Activated CD4-positive, alpha-beta T cell treated with anti-CD3 and anti-CD28 coated beads for 4 hours (primary cell): ENCODE data around the gene FABP7.

ENCODE experiments used
- DNase-seq, 2 donors: peaks; one replicate each; pipeline ENCODE4 v3.0.0-alpha.2; 2020

Gene FABP7

DNA sequence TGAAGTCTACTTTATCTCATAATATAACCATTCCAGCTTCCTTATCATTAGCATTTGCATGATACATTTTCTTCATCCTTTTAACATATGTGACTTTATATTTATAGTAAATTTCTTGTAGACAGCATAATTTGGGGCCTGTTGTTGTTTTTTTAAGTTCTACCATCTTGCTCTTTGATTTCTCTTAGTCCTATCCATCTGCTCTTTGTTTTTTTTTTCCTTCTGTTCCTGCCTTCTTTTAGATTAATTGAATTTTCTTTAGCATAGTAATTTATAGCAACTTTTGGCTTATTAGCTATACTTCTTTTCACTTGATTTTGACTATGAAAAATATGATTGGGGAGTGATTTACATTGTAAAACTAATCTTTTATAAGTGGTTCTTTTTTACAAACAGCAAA is 19.2 kb upstream of the FABP7 start:
- DNase-seq, result no peak

DNA sequence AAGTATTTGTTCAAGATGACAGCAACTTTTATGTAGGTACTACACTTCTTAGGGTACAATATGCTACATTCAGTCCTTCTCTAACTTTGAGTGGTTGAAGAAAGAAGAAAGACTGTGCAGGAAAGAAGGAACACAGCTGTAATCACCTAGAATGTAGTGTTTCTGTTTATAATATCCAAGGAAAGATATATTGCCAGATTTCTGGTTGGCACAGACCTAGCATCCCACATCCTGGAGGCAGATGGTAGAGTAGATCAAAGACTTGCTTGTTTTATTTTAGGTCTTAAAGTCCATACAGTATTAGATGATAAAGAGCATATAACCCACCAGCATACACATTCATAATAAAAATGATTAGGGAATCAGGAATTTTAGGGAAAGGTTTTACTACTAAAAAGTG is 13.3 kb upstream of the FABP7 start:
- no peak for DNase-seq

DNA sequence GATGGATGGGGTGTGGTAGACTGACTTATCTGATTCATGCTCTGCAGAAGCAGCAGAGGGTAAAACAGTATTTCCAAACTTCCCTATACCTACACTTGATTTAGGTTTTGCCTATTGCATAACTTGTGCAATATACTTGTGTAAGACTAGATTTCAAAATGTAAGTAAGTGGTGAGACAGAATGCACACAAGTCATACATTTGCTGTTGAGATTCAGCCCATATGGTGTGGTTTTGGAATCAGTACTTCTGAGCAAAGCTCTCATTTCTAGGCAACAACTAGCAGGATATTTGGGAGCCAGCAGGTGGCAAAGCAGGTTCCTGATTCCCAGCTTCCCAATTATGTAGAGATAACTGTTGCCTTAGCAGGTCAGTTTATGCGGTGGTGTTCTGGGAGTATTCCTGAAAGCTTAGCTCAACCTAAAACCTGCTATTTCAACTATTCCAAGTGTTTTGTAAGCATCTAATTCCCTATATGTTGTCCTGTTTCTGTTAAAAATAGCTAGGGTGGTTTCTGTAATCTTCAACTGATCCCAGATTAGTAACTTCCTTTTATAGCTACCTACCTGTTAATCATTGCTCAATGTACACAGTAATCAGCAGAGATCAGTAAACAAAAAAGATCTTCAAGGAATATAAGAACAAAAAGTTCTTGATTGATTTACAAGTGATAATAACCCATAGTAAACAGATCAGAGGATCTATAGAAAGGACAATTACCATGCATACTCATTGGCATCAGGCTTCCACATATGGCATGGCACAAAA is 8.5 kb upstream of the FABP7 start:
- DNase-seq, result no peak

- no peak for DNase-seq
Observed at GRCh38 chr6:122772724-122773415, 6.6 kb upstream of the FABP7 start.

DNA sequence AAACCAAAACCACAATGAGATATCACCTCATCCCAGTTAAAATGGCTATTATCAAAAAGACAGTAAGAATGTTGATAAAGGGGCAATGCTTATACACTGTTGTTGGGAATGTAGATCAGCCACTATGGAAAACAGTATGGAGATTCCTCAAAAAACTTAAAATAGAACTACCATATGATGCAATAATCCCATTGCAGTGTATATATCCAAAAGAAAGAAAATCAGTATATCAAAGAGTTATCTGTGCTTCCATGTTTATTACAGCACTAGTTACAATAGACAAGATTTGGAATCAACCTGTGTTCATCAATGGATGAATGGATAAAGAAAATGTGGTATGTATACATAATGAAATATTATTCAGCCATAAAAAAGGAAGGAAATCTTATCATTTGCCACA is 3.5 kb upstream of the FABP7 start:
- no peak for DNase-seq

DNA sequence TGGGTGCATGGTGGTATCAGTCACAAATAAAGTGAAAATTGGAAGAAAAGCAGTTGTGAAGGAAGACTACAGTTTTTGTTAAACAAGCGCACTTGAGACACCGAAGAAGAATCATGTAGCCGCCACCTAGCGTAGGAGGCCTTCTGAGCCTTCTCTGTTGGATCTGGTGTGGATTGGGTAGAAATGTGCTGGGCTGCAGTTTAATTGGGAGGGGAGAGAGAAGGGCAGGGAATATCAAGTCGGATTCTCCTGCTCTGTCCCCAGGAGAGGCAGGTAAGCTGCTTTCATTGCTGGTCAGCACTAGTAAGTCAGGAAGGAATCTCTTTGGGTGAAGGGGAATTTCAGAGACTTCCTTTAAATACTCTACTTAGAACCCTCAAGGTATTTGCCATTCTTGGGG is 1.2 kb upstream of the FABP7 start:
- DNase-seq, result no peak

DNA sequence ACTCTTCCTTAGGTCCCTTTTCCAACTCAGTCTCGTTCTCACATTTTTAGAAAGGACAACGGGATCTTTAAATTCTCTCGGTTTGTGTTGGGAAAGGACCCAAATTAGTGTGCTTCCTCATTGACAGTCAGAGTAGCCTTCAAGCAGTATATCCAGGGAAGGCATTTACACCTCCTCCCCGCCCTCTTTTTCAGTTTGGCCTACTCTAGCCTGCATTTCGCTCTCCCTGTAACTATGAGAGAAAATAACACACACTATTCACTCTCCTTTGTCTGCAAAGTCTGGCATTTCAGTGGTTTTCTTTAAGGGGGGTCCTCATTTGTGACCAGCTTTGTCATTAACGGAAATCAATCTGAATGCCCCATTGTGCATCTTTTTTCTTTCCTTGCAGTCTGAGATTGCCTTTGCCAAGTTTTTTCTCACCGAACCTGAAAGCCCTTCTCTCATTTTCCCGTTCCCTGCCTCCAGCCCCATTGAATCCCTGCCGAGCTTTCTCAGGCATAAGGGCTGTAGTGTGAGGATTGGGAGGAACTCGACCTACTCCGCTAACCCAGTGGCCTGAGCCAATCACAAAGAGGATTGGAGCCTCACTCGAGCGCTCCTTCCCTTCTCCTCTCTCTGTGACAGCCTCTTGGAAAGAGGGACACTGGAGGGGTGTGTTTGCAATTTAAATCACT is 393 bp upstream of the FABP7 start:
- DNase-seq, result no peak

- DNase-seq, result no peak
Observed at GRCh38 chr6:122780114-122780513, 598 bp downstream of the FABP7 start.

GRCh38 chr6:122781716-122782115 is 2.2 kb downstream of the FABP7 start:
- DNase-seq, result no peak

GRCh38 chr6:122783401-122783800 is 3.9 kb downstream of the FABP7 start:
- DNase-seq, result no peak

DNA sequence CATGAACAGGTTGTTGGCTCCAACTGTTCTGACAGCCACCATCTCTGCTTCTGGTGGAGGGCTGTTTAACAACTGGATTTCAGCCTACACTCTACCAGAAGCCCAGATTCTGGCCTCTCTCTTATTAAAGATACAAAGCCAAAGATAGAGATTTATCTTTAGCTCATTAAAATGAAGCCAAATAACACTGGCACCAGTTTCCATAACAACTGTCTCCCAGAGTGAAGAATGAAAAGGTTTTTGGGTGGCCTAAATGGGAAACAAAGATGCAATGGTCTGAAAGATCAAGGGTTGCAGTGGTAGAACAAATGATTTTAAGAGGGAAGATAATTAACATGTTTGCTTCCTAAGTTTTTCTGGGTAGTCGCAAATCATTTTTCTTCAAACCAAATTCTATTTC is 6.4 kb downstream of the FABP7 start:
- no peak for DNase-seq

- DNase-seq, result no peak
Observed at GRCh38 chr6:122787721-122788120, 8.2 kb downstream of the FABP7 start.

DNA sequence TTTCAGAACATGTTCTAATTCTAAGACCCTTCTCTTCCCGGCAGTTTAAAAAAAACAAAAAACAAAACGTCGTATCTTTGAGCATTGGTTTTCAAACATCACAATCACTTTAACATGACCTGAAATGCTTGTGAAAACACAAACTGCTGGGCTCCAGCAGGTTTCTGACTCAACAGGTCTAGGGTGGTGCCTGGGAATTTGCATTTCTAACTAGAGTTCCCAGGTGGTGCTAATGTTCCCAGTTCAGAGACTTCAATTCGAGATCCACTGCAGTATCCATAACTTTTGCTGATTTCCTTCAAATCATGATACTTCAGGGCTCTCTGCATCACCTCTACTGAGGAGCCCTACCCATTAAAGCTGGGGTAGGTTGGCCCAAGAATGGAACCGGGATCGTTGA is 8.7 kb downstream of the FABP7 start:
- DNase-seq, result no peak

- no peak for DNase-seq
Observed at GRCh38 chr6:122788663-122789181, 9.2 kb downstream of the FABP7 start.

DNA sequence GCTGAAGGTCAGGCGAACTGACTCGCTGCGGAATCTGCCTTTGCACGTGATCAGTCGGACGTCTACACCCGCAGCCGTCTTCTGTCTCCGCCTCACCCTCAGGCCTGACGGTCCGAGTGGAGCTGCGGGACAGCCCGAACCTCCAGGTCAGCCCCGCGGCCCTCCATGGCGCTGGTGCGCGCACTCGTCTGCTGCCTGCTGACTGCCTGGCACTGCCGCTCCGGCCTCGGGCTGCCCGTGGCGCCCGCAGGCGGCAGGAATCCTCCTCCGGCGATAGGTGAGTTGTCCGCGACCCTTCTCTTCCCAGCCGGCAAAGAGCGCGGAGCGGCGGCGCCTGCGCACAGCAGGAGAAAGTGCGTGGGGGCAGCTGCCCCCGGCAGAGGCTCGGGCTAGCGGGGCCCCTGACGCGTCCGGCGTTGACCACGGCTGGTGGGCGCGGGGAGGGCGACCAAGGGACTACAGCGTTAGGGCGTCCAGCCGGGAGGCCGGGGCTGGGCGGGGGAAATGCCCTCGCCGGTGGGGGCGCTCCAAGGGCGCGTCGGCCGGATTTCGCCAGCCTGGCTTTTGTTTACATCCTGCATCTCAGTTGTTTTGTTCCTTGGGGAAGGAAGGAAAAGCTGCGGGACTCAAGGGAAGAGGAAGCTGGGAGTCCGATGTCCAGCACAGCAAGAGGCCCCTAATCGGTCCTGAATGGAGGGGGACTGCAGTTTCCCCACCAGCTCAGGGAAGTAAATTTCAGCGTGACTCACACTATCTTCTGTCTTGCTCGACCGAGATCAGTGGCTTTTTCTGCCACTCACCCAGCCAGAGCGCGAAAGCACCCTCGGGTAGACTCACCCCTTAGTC is 9.9 kb downstream of the FABP7 start, which contains the start of gene SMPDL3A:
TSS of gene SMPDL3A (plus strand) at position 77 of the 846 bp plus-strand sequence. CDS start at position 166, 89 bp downstream.
- no peak for DNase-seq

- DNase-seq, result no peak
Observed at GRCh38 chr6:122790028-122790422, 10.5 kb downstream of the FABP7 start.

GRCh38 chr6:122790423-122791309 is 11.2 kb downstream of the FABP7 start:
- DNase-seq, result no peak

DNA sequence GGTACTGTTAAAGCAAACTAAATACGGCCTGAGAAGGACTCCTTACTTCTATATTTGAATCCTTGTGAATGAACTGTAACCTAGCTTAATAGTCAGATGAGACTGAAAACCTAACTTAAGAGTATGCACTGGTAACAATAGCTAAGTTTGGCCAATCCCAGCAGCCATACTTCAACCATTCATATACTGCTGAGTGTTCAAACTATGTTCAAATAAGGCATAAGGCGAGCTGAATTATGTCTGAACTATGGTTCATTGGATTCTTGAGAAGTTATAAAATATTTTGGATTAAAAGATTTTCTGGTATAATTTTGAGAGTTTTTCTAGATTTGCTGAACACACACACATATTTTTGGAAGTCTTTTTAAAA is 11.8 kb downstream of the FABP7 start:
- DNase-seq, result no peak

- no peak for DNase-seq
Observed at GRCh38 chr6:122792766-122793165, 13.2 kb downstream of the FABP7 start.

DNA sequence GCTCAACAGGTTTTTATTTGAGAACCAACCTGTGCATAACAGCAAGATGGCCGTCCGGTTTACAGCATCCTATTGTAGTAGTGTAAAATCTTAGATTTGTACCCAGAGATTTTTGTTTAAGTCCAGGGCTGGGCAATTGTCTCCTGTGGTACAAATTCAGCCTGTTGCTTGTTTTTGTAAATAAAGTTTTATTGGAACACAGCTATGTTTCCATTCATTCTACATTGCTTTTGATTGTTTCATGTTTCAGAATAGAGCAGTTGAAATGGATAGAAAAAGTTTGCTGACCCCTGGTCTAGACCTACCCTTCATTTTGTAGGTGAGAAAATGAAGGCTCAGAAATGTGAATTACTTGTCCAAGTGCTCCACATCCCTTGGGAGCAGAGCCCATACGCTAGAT is 18.0 kb downstream of the FABP7 start:
- DNase-seq, result no peak

DNA sequence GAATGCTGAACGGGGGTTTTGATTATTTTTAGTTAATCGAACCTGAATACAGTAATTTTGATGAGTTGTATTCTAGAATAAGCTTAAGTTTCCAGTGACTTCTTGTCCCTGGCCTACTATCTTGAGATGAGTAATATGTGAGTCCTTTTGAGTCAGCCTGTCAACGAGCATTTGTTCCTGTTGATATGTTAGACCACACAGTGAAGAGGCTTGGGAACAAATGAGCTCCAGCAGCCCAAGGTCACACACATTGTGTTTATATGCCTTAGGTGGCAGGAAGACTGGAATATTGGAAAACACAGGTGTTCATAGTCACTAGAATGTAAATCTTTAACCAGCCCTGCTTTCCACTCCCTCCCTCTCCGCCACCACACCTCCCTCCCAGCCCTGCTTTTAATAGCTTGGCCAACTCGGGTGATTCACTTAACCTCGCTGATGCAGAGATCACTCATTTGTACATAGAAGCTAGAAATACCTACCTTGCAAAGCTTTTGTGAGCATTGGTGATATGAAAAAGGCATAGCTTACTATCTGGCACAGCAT is 18.7 kb downstream of the FABP7 start:
- no peak for DNase-seq
